GM18951 (cell line): ENCODE data around the gene FSTL4.
"Not testable (repeated sequence)": the region's sequence is repeated elsewhere in the genome, so short reads cannot be mapped to it uniquely, and the experiment has no call there.

ENCODE experiments used
- POLR2A ChIP-seq: IDR thresholded peaks from 4 replicates; pipeline ENCODE4 v1.6.1; 2011; ENCODE audit warnings: mild to moderate bottlenecking; ENCODE audit not compliant: insufficient read length, insufficient read depth; ENCODE audit errors: extremely low read depth
- in situ Hi-C: fragments of 300-500 bp; cut with MboI; formaldehyde crosslinking; loops from one replicate; pipeline ENCODE4 v1.12.0; 2022; ENCODE audit warnings: low sequenced_read_pairs, mixed read lengths, inconsistent platforms; ENCODE audit not compliant: unreplicated experiment

FSTL4 gene

DNA sequence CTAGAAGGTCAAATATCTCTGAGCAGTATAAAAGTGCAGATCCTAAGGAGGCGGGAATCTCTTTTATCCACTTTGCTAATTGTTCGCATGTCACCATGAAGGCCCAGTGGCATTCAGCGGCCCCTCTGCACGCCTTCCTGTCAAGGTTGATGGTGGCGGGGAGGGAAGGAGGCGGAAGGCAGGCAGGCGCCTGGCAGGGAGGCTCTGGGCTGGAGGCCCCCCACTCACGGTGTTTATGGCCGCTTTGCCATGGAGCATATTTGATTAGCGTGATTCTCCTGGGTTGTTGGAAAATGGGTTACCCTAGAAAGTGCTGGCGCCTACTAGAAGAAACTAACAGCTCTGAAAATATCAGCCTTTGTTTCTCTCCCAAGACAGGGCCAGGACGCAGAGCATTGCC, 209.6 kb downstream of the FSTL4 start:
- no peak for TF ChIP-seq POLR2A
- in situ Hi-C loops, result no loop called here

DNA sequence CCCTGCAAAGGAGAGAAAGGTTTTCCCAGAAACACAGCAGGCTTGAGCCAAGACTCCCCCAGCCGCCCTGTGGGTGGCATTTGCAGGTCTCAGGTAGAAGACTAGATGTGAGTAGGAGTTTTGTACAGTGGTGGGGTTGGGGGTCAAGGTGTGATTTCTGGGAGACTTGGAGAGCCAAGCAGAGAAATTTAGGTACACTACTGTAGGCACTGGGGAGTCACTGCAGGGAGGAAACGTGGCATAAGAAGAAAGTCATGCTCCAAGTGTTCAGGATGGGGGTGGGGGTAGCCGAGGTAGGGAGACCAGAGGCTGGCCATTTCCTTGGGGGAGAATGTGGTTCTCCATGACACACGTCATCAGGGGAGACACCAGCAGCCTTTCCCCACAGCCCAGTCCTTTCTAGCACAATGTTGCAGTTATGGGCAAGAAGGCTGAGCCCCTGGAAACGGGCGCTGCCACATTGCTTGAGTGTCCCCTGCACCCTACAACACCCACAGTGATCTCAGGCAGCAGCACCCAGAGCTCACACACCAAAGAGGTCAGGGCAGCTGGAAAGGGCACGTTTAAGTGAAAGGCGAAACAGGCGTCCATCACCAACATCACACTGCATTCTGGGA, 210.5 kb downstream of the FSTL4 start:
- in situ Hi-C loops, result no loop called here
- no peak for TF ChIP-seq POLR2A

DNA sequence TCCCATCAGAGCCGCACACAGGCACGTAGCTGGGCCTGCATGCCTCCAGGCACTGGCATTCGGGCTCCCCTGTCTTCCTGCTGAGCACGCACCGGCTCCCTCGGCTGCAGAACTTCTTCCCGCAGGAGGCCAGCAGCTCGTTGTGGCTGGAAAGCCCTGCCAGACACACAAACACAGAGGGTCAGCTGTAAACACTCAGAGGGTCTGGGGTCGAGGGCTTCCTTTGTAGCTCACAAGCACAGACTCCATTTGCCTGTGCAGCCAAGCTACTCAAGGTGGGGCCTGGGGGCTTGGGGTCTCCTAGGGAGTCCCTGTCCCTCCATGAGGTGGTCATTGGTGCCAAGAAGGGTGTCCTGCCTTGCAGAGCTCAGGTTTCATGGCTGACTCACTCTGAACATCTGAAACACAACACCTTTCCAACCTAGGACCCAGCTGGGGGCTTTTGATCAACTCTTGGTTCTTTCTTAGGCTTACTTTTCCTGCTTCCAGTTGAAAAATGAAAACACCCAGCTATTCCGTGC, 211.4 kb downstream of the FSTL4 start:
- no peak for TF ChIP-seq POLR2A
- in situ Hi-C loops, result no loop called here

DNA sequence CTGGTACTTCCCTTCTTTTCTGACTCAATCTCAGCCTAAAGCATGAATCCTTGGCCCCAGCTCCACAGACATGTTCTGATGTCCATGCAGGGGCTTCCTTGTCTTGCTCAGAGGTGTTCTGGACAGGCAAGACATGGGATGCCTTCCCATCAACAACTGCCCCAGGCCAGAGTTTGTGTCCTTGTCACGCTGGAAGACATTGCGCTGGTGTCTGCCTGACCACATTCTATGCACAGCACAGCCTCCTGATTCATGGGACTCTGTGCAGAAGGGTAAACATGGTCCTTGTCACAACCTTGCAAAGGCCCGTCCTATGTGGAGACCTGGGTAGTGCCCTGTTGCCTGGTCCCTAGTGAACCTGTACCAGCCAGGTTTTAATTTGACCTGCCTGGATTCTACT, 212.2 kb downstream of the FSTL4 start:
- in situ Hi-C loops, result no loop called here
- no peak for TF ChIP-seq POLR2A

DNA sequence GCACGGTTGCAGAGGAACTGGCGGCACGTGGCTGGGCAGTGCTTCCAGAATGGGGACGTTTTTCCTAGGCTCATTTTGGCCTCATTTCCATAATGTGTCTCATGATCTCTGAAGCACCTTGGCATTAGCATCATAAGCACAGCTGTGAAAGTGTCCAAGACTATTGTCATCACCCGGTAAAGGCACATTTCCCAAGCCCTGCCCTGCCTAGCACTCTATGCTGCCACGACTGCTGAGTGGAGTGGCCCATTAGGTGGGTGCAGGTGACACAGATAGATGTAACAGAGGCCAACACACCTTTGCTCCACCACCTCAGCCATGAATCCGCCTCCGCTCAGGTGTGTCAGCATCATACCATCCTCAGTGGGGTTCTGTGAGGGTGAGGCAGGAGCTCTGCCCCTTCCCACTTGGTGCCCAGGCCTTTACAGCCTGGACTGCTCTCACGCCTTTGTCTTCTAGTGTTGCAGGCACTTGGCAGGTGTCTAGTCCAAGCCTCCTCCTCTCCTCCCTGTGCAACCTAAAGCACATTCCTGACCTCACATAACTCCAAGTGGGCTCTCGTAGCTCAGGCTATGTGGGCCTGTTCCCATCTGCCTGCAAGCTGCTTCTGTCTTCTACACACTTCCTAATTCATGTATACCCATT, 213.0 kb downstream of the FSTL4 start:
- TF ChIP-seq POLR2A, result no peak
- in situ Hi-C loops, result no loop called here

DNA sequence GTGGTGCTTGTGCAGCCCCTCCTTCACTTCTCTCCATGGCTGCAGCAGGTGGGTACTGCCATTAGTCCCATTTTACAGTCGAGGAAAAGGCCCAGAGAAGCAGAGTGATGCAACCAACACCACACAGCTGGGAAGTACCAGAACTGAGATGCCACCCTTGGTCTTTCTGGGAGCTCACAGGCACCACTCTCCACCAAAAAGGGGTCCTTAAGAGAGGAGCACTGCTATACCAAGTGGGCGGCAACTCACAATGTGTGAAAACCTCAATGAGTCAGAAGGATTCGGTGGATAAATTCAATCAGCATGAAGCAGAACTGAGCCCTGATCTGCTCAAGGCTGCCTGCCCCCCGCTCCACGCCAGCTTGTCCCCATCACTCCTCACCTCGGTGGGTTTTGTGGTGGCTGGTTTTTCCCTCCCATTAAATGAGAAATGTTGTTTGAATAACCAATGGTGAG, 213.7 kb downstream of the FSTL4 start:
- no peak for TF ChIP-seq POLR2A
- in situ Hi-C loops, result no loop called here

DNA sequence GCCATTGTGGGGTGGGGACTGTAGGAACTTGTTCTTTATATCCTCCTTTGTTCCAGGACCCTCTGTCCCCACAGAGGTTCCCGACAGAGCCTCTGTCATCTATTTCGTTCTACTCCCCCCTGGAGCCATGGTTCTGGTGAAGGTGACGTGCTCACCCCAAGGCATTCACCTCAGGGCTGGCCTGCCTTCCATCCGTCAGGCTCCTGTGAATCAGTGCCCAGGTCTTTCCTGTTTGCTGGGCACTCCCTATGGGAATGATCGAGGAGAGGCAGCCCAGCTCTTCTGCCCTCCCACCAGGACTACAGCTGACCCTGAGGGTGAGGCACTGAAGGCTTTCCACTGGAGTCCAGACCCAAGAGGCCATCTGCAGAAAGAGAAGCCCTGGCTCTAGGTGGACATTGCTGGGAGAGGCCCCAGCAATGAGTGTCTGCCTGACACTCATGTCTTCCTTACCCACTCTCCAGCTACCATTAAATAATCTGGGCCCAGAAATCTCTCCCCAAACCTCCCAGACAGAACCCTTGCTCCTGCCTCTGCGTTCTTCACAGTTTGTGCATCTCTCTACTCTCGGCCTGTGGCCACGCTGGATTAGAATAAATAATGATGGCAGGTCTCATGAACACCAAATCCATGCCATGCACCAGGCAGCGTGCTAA, 214.2 kb downstream of the FSTL4 start:
- TF ChIP-seq POLR2A, result no peak
- in situ Hi-C loops, result no loop called here

DNA sequence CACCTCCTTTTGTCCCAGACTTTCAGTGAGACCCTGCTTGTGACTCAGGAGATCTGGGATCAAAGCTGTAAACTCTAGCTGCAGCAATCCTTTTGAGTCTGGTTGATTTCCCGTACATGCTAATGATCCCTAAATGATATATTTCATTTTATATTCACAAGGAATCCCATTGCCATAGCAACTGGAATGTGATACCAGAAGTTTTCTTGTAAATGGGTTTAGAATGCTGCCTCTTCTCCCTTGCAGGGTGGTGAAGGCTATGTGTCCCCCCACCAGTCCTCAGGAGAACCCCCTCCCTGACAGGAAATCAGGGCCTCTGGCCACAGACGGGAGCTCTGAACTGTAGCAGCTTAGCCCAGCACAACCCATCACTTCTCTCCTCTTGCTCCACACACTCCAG, 215.0 kb downstream of the FSTL4 start:
- in situ Hi-C loops, result no loop called here
- no peak for TF ChIP-seq POLR2A

DNA sequence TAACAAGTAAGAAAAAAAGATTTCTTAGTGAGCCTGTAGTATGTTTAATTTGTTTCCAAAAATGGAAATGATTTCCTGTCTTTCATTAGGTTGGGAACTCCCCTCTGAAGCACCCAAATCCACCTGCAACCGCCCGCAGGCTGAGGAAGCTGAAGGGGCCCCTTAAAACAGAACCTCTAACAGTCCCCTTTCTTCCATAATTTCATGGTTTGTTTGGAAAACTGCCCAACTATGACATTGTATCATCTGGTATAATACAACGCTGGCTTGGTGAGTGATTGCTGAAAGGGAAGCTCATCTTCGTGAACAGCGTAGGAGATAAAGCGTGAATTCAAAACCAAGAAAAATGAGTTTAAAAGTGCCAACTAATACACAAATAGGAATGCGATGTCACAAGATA, 215.5 kb downstream of the FSTL4 start:
- no peak for TF ChIP-seq POLR2A

DNA sequence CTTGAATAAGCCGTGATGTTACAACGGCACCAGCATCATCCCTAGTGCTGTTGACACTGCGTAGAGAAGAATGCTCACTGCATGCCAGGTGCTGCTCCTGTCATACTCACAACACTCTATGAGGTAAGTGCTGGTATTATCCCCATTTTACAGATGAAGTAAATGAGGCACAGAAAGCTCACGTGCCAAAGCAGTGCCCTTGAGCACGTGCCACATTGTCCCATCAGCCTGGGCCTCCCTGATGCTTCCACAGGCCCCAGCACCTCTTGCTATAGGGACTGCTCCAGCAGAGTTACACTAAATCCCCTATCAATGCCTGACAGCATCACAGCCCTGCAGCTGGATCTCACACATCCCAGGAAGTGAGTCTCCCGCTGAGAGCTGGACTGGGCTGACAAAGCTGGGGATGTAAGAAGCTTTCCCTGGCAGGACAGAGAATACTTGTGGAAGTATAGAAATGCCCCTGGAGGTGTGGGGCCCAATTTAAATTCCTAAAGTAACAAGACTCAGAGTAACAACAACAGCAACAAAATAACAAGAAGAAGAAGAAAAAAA, 216.1 kb downstream of the FSTL4 start:
- TF ChIP-seq POLR2A, result no peak
- in situ Hi-C loops, result no loop called here

More for the DNA sequence above, 215.5 kb downstream of the FSTL4 start:
- in situ Hi-C loops, result no loop called here

DNA sequence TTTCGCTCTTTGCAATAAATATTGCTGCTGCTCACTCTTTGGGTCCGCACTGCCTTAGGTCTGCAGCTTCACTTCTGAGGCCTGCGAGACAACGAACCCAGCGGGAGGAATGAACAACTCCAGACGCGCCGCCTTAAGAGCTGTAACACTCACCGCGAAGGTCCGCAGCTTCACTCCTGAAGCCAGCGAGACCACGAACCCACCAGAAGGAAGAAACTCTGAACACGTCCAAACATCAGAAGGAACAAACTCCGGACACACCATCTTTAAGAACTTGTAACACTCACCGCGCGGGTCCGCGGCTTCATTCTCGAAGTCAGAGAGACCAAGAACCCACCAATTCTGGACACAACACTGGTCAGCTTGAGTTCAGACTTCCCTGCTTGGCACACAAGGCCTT, 217.1 kb downstream of the FSTL4 start:
- in situ Hi-C loops, result not testable (repeated sequence)

DNA sequence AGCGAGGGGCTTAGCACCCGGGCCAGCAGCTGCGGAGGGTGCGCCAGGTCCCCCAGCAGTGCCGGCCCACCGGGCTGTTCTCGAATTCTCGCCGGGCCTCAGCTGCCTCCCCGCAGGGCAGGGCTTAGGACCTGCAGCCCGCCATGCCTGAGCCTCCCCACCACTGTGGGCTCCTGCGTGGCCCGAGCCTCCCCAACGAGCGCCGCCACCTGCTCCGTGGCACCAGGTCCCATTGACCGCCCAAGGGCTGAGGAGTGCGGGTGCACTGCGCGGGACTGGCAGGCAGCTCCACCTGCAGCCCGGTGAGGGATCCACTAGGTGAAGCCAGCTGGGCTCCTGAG, 217.9 kb downstream of the FSTL4 start:
- in situ Hi-C loops, result not testable (repeated sequence)

DNA sequence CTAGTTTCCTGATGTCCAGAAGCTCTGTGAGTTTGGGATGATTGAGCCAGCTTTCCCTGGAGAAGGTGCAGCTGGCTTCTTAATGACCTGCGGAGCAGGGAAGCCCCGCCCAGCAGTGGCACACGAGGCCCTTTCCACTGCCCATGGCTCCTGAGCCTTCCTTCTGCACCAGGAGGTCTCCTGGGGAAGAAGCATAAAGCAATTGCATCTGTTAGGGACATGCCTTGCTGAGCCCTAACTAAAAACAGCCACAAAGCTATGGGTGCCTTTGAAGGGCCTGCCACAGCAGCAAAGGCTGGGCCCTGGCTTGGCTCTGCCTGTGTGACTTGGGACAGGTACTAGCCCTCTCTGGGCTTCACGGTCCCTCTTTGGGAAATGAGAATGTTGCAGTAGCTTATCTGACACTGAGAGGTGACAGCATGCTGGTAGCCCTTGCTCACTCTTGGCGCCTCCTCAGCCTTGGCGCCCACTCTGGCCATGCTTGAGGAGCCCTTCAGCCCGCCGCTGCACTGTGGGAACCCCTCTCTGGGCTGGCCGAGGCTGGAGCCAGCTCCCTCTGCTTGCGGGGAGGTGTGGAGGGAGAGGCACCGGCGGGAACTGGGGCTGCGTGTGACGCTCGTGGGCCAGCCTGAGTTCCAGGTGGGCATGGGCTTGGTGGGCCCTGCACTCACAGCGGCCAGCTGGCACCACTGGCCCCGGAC, 218.4 kb downstream of the FSTL4 start:
- in situ Hi-C loops, result no loop called here
- TF ChIP-seq POLR2A, result no peak

DNA sequence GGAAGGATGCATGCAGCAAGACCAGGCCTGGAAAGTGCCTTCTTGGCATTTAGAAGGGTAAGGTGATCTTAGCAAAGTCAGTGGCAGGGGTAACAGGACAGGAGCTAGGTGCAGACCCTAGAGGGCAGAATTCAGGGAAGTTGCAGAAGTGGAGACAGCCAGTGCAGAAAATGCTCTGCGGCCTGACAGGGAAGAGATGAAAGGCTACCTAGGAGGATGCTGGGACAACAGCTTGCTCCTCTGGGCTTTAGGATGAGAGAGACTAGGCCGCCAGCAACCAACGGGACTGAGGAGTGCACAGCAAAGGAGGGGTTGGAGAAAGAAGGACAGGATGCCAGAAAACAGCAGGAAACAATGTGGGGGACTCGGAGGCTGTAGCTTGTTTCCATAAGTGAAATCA, 219.9 kb downstream of the FSTL4 start:
- no peak for TF ChIP-seq POLR2A
- in situ Hi-C loops, result no loop called here
